WERI-Rb-1 (cell line): ENCODE data around the gene C1QTNF6.
"Not testable (repeated sequence)": the region's sequence is repeated elsewhere in the genome, so short reads cannot be mapped to it uniquely, and the experiment has no call there.

Experiments
- DNase-seq: peaks from one replicate; pipeline ENCODE4 v3.0.0-alpha.2; 2020
- H3K27ac ChIP-seq: fragments of 250-450 bp; sonication (Bioruptor Pico); 2 replicates; pipeline ENCODE4 v1.5.1; 2020; ENCODE audit warnings: mild to moderate bottlenecking, moderate library complexity
- H3K27me3 ChIP-seq: fragments of 250-450 bp; sonication (Bioruptor Pico); 2 replicates; pipeline ENCODE4 v1.5.1; 2021; ENCODE audit warnings: mild to moderate bottlenecking, low read depth, moderate library complexity; ENCODE audit not compliant: insufficient read depth, severe bottlenecking
- H3K36me3 ChIP-seq: fragments of 250-450 bp; sonication (Bioruptor Pico); 2 replicates; pipeline ENCODE4 v1.5.1; 2020; ENCODE audit warnings: mild to moderate bottlenecking, moderate library complexity
- H3K4me3 ChIP-seq: 2 replicates; pipeline ENCODE4 v1.5.1; 2011; ENCODE audit warnings: low read depth, mild to moderate bottlenecking, control low read depth, low read length
- H3K9me3 ChIP-seq: fragments of 250-450 bp; sonication (Bioruptor Pico); 2 replicates; pipeline ENCODE4 v1.5.1; 2021; ENCODE audit warnings: mild to moderate bottlenecking, moderate library complexity; ENCODE audit not compliant: severe bottlenecking
- TF ChIP-seq, protein P1 (sequence below): IDR thresholded peaks from 2 replicates; pipeline ENCODE4 v1.5.1; 2011; ENCODE audit warnings: low read depth, mild to moderate bottlenecking, control low read depth, inconsistent platforms, low read length

Gene C1QTNF6

DNA sequence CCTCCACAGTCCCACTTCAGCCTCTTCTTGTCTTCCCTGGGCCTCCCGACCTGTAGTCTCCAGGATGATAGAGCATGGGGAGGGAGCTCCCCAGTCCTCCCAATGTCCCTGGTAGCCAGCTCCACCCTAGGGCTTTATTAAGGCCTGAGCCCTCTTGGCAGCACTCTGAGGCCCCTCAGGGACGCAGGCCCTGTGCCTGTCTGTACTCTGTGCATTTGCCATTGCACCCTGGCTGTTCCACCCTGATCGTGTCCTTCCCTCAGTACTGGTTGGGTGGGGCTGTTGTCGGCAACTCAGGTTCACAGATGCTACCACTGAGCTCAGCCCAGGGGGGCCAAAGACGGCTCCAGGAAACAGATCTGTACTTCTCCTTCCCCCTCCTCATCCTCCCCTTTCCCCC lies 17.0 kb upstream of the C1QTNF6 start:
- Histone ChIP-seq H3K27ac (no peak overlapping the region), H3K36me3 (no peaks in the 10 kb centered on the region), H3K4me3 (no peak overlapping the region), H3K27me3 (no peaks in the 10 kb centered on the region), H3K9me3 (no peaks in the 10 kb centered on the region)
- DNase-seq: no peak
- TF ChIP-seq, protein P1, sequence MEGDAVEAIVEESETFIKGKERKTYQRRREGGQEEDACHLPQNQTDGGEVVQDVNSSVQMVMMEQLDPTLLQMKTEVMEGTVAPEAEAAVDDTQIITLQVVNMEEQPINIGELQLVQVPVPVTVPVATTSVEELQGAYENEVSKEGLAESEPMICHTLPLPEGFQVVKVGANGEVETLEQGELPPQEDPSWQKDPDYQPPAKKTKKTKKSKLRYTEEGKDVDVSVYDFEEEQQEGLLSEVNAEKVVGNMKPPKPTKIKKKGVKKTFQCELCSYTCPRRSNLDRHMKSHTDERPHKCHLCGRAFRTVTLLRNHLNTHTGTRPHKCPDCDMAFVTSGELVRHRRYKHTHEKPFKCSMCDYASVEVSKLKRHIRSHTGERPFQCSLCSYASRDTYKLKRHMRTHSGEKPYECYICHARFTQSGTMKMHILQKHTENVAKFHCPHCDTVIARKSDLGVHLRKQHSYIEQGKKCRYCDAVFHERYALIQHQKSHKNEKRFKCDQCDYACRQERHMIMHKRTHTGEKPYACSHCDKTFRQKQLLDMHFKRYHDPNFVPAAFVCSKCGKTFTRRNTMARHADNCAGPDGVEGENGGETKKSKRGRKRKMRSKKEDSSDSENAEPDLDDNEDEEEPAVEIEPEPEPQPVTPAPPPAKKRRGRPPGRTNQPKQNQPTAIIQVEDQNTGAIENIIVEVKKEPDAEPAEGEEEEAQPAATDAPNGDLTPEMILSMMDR: no peak

DNA sequence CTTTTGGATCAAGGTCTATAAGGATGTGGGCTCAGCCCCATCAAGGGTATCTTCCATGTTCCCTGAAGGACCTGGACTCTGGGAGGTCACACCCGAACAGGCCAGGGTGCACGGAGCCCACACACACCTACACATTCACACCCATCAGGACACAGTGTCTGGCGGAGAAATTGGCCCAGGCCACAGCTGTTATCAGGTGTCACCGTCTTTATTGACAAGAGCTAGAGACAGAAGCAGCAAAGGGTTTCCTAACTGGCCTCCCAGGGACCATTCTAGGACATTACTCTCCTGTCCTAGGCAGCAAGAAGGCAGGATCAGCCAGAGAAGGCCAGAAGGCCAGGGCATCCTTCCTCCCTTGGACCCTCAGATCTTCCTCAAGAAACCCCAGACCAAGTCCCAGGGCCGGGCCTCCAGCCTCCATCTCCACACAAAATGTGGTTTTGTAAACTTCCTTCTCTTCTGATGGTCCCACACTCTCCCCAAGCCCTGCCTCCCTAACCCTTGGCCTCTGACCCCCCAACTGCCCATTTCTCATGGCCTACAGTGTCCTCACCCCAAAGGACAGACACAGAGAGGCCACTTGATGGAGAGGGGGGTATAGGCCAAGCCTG lies 16.1 kb upstream of the C1QTNF6 start:
- Histone ChIP-seq H3K27ac (no peak overlapping the region), H3K9me3 (no peaks in the 10 kb centered on the region), H3K4me3 (no peak overlapping the region), H3K27me3 (no peaks in the 10 kb centered on the region), H3K36me3 (no peaks in the 10 kb centered on the region)
- DNase-seq: no peak
- TF ChIP-seq, protein P1: no peak

DNA sequence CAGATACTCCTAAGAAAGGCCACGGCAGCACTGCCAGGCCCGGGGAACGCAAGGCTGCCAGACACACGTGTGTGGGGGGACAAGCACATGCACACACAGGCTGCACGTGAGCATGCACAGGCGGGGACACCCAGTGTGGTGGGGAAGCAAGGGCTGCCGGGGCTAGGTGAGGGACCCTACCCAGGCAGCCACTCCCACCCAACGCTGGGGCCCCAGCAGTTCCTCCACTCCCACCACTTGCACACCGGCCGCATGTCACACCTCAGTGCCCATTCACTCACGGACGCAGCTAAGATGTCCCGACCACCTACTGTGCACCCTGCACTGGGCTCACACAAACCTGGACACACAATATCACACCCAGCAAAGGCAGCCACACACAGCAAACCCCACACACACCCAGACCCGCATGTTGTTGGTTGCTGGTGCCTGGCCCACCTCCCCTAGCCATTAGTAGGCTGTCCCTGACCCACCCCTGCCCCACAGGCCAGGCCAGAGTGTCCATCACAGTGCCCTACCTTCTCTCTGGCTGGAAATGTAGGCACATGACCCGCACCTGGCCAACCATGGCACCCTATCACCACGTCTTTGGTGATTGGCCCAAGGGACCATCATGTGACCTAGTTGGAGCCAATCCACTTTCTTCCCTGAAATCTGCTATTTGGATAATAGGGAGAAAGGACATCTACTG lies 15.5 kb upstream of the C1QTNF6 start:
- no peak overlapping the region for H3K27ac ChIP-seq

GRCh38 chr22:37202716-37203115 lies 14.7 kb upstream of the C1QTNF6 start:
- no peak overlapping the region for H3K27ac ChIP-seq
- no peak overlapping the region for H3K4me3 ChIP-seq
- no peaks in the 10 kb centered on the region for H3K9me3 ChIP-seq
- no peaks in the 10 kb centered on the region for H3K27me3 ChIP-seq
- DNase-seq: no peak
- TF ChIP-seq, protein P1: no peak
- H3K36me3 ChIP-seq: no peaks in the 10 kb centered on the region

More for the DNA sequence above, 15.5 kb upstream of the C1QTNF6 start:
- Histone ChIP-seq H3K9me3 (no peaks in the 10 kb centered on the region), H3K27me3 (no peaks in the 10 kb centered on the region), H3K36me3 (no peaks in the 10 kb centered on the region), H3K4me3 (no peak overlapping the region)
- DNase-seq: no peak
- TF ChIP-seq, protein P1: no peak

- Histone ChIP-seq H3K27me3 (no peaks in the 10 kb centered on the region), H3K4me3 (no peak overlapping the region), H3K9me3 (no peaks in the 10 kb centered on the region), H3K36me3 (no peaks in the 10 kb centered on the region), H3K27ac (no peak overlapping the region)
- DNase-seq: no peak
- TF ChIP-seq, protein P1: no peak
Observed at GRCh38 chr22:37202001-37202555, 14.0 kb upstream of the C1QTNF6 start.

DNA sequence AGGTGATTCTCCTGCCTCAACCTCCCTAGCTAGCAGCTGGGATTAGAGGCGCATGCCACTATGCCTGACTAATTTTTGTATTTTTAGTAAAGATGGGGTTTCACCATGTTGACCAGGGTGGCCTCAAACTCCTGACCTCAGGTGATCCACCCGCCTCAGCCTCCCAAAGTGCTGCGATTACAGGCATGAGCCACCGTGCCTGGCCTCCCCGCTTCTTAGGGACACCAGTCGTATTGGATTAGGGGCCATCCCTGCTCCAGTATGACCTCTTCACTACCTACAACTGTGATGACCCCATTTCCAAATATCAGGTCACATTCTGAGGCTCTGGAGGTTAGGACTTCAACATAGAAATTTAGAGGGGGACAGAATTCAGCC lies 13.4 kb upstream of the C1QTNF6 start:
- H3K9me3 ChIP-seq, H3K27ac ChIP-seq, H3K4me3 ChIP-seq, H3K27me3 ChIP-seq, DNase-seq, H3K36me3 ChIP-seq: not testable (repeated sequence)
